HG02642 (cell line): ENCODE results near the gene VIPAS39.
"Not testable (repeated sequence)": the region's sequence is repeated elsewhere in the genome, so short reads cannot be mapped to it uniquely, and the experiment has no call there.

ENCODE experiments used
- ATAC-seq: cut with Tn5 transposase; IDR thresholded peaks from one replicate; pipeline ENCODE4 v1.9.1; 2021; ENCODE audit warnings: mild to moderate bottlenecking; ENCODE audit not compliant: unreplicated experiment, poor library complexity

The VIPAS39 gene

DNA sequence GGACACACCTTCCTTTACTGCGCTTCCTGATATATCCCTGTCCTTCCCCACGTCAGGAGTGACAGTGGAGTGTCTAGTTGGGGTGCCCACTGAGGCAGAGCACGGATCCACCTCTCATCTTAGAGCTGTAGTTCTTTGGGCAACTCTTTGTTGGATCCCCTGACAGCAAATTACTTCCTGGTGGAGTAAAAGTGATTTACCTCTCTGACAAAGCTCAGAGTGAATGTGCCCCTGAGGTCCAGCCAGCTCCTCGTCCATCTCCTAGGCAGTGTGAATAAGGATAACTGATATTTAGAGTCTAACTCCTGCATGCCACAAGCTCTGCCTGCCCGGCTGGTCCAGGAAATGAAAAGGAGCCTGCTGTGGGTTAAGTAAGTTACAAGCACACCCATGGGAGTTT is 16.5 kb upstream of the VIPAS39 start:
- no peak for ATAC-seq

- ATAC-seq, result no peak
These were observed 12.9 kb upstream of the VIPAS39 start for GRCh38 chr14:77470224-77470870.

GRCh38 chr14:77469539-77469938 is 12.1 kb upstream of the VIPAS39 start:
- no peak for ATAC-seq

- no peak for ATAC-seq
These were observed 11.7 kb upstream of the VIPAS39 start for GRCh38 chr14:77469067-77469505.

GRCh38 chr14:77467801-77468200 is 10.4 kb upstream of the VIPAS39 start:
- no peak for ATAC-seq

- ATAC-seq, result no peak
These were observed 1.8 kb upstream of the VIPAS39 start for GRCh38 chr14:77459072-77459723.

- ATAC-seq, result peak; percentile 24
These were observed 999 bp upstream of the VIPAS39 start for GRCh38 chr14:77458249-77458950.

DNA sequence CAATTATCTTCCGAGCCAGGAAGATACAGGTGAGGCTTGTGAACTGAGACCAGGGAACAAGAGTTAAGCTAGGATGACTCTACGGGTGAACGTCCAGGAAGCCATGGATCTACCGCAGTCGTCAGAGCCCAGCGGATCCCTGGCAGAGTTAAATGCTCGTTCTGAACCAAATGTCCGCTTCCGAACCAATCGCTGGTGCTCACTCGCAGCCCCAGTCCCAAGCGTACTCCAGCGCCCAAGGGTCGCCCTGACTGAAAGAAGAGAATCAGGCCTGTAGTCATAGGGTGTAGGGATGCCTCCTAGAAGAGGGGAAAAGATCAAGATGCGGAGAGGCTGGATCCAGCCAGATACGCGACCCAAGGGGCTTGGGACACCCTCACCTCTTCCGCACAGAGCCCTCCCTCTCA is 283 bp downstream of the VIPAS39 start:
- no peak for ATAC-seq

- ATAC-seq, result no peak
These were observed 1.3 kb downstream of the VIPAS39 start for GRCh38 chr14:77455966-77456640.

GRCh38 chr14:77442196-77442595 is 15.2 kb downstream of the VIPAS39 start:
- no peak for ATAC-seq

- no peak for ATAC-seq
These were observed 17.5 kb downstream of the VIPAS39 start for GRCh38 chr14:77439861-77440260.

DNA sequence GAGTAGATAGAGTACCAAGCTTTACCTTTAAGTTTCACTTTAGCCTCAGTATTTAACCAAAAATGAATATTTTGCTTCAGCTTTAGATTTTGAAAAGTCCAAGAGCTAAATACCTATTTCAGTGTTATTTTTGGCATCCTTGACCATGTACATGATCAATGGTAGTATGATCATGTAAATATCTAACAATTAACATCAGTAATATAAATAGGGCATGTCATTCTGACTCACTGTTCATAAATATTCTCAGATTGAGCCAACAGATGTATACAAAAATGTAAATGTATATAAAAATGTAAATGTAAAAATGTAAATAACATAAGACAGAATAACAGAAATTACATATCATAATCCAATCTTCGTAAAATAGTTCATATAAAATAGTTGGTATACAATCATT is 18.8 kb downstream of the VIPAS39 start:
- ATAC-seq, result no peak

DNA sequence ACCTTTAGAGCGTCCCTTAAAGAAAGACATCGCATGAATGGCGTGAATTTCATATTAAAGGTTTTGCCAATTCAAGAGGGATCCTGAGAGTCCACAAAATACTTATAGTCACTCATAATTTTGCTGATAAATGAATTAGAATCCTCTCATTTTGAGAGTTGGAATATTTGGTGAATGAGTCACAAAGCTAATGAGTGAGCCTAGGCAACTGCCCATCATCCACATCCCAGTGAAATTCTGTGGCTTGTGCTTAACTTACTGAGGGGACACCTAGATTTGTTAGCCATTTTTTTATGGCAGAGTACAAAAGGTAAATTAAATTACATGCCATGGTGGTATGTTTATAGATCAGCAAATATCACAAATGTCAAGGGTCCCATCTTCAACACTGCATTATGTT is 21.4 kb downstream of the VIPAS39 start:
- no peak for ATAC-seq

- no peak for ATAC-seq
These were observed 31.0 kb downstream of the VIPAS39 start for GRCh38 chr14:77426396-77426795.

GRCh38 chr14:77424862-77425261 is 32.5 kb downstream of the VIPAS39 start:
- ATAC-seq, result no peak

DNA sequence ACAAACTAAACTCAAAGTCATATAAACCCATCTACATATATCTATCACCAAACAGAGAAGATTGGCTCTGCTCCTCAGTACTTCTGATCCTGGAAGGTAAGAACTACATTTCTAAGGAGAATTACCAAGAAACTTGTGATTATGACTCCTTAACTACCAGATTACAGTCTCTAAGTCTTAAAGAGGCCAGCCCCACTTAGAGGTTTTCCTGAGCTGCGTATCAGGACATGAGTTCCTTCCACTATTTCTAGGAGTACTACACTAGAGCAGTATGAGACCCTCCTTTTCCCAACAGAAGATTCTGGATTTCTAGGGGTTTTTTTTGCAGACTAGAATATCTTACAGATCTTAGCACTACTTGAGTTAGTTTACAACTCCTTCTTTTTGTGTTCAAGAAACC is 34.0 kb downstream of the VIPAS39 start, which contains the start of gene NOXRED1:
Gene NOXRED1 (minus strand): TSS at position 101 of the 400 bp plus-strand sequence. CDS start 634 bp downstream, outside the sequence.
- no peak for ATAC-seq

DNA sequence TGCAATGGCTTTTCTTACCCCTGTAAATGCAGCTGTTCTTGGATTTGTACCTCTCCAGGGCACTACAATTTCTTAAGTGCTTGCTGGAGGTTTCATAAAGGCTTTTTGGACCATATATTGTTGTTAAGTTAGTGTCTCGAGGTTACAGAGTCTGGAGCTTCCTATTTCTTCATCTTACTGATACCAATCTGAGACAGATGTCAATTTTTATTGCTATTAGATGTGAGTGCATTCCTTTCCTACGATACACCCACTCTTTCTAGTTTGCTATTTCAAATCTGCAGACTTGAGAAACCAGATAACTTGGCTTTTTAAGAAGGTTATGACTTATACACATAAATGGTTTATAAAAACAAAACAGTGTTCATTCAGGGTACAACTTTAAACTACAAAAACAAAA is 36.2 kb downstream of the VIPAS39 start:
- ATAC-seq, result no peak

DNA sequence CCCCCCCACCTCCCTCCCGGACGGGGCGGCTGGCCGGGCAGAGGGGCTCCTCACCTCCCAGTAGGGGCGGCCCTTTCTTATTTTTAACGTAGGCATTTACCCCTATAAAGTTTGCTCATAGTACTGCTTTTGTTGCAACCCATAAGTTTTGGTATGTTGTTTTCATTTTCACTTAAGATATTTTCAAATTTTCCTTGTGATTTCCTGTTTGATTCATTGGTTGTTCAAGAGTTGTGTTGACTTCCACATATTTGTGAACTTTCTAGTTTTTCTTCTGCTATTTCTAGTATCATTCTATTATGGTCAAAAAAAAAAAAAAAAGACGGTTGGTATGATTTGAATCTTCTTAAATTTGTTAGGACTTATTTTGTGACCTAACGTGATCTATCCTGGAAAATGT is 40.6 kb downstream of the VIPAS39 start:
- ATAC-seq, result no peak

GRCh38 chr14:77416098-77416497 is 41.3 kb downstream of the VIPAS39 start:
- not testable (repeated sequence) for ATAC-seq

DNA sequence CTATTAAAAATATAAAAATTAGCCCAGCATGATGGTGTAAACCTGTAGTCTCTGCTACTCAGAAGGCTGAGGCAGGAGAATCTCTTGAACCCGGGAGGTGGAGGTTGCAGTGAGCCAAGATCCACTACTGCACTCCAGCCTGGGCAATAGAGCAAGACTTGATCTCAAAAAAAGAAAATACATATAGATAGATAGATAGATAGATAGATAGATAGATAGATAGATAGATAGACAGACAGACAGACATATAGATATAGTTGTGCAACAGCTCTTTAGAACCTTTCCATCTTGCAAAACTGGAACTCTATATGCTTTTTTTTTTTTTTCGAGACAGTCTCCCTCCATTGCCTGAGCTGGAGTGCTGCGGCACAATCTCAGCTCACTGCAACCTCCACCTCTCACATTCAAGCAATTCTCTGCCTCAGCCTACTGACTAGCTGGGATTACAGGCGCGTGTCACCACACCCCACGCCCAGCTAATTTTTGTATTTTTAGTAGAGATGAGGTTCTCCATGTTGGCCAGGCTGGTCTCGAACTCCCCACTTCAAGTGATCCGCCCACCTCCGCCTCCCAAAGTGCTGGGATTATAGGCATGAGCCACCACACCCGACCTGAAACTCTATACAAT is 41.9 kb downstream of the VIPAS39 start:
- ATAC-seq, result not testable (repeated sequence)
